Gastroesophageal sphincter (tissue), 4 donors: Measurements from ENCODE around the gene TEDC1. TPM values are rescaled to one million over a fixed set of nuclear protein-coding genes. Genes with fewer than 3 reads are reported as not detected.

Source experiments
- ATAC-seq: fragments of 150-250 bp; one replicate; pipeline ENCODE4 v1.9.1; 2016; ENCODE audit warnings: mild to moderate bottlenecking, moderate library complexity
- H3K27ac ChIP-seq, 4 donors: fragments of 200-600 bp; sonication (generic) in 3 of 4; 1 replicate in 3 of 4; 2 replicates in 1 of 4; pipeline ENCODE4 v1.5.1; 2016 to 2019
- H3K27me3 ChIP-seq: fragments of 200-600 bp; sonication (generic); one replicate; pipeline ENCODE4 v1.5.1; 2019
- H3K36me3 ChIP-seq, 2 donors: fragments of 200-600 bp; sonication (generic); one replicate each; pipeline ENCODE4 v1.5.1; 2019; ENCODE audit warnings: control low read depth in 1 of 2
- H3K4me1 ChIP-seq, 3 donors: fragments of 200-600 bp; sonication (generic); 1 replicate in 2 of 3; 2 replicates in 1 of 3; pipeline ENCODE4 v1.5.1; 2016 to 2019; ENCODE audit warnings: control low read depth in 2 of 3
- H3K4me3 ChIP-seq, 2 donors: fragments of 200-600 bp; sonication (generic); one replicate each; pipeline ENCODE4 v1.5.1; 2019; ENCODE audit warnings: mild to moderate bottlenecking in 1 of 2, moderate library complexity in 1 of 2
- H3K9me3 ChIP-seq, 3 donors: fragments of 200-600 bp; sonication (generic); one replicate each; pipeline ENCODE4 v1.5.1; 2017 to 2019; ENCODE audit warnings: control low read depth in 2 of 3
- EP300 ChIP-seq: sonication (generic); formaldehyde crosslinking; IDR thresholded peaks from one replicate; pipeline ENCODE4 v1.6.1; 2017; ENCODE audit warnings: antibody characterized with exemption, mild to moderate bottlenecking
- POLR2A ChIP-seq, 2 donors: fragments of 450-650 bp; IDR thresholded peaks; one replicate each; pipeline ENCODE4 v1.6.1; 2017; ENCODE audit warnings: antibody characterized with exemption in 2 of 2, mild to moderate bottlenecking in 2 of 2, moderate library complexity in 1 of 2
- POLR2AphosphoS5 ChIP-seq: sonication (generic); formaldehyde crosslinking; IDR thresholded peaks from one replicate; pipeline ENCODE4 v1.6.1; 2017; ENCODE audit warnings: antibody characterized with exemption
- WGBS, 2 donors: methylation state at CpG; one replicate each; pipeline ENCODE4 v1.1.5; 2018; ENCODE audit warnings: low coverage in 1 of 2; 5-methylcytosine and 5-hydroxymethylcytosine counted together
- total RNA-seq, 4 donors: library from RNA; depleted of rRNA; stranded (reverse); fragments of >200 nt; gene quantifications; one replicate each; pipeline ENCODE4 v1.1.0, GENCODE V29; 2016
- TF ChIP-seq, protein P1 (sequence below), 4 experiments: fragments of 200-600 bp in 2 of 4; fragments of 450-650 bp in 2 of 4; sonication (generic) in 1 of 4; IDR thresholded peaks; one replicate each; pipeline ENCODE4 v1.5.1; 2017 to 2019; ENCODE audit warnings: antibody characterized with exemption in 4 of 4, mild to moderate bottlenecking in 2 of 4, moderate library complexity in 2 of 4

TEDC1 gene
- total RNA-seq, 4 donors from 2014 or later, result 4.6 to 7.9 (median 5.4) TPM

GRCh38 chr14:105528586-105529318 lies 37.7 kb downstream of the TEDC1 start:
- H3K4me3 ChIP-seq, result peak overlapping the region; percentile 46 to 64
- TF ChIP-seq, protein P1, sequence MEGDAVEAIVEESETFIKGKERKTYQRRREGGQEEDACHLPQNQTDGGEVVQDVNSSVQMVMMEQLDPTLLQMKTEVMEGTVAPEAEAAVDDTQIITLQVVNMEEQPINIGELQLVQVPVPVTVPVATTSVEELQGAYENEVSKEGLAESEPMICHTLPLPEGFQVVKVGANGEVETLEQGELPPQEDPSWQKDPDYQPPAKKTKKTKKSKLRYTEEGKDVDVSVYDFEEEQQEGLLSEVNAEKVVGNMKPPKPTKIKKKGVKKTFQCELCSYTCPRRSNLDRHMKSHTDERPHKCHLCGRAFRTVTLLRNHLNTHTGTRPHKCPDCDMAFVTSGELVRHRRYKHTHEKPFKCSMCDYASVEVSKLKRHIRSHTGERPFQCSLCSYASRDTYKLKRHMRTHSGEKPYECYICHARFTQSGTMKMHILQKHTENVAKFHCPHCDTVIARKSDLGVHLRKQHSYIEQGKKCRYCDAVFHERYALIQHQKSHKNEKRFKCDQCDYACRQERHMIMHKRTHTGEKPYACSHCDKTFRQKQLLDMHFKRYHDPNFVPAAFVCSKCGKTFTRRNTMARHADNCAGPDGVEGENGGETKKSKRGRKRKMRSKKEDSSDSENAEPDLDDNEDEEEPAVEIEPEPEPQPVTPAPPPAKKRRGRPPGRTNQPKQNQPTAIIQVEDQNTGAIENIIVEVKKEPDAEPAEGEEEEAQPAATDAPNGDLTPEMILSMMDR (IDR thresholded peaks at IDR 0.05), result peak in 1 of 4 experiments; percentile 5
- TF ChIP-seq POLR2A (IDR thresholded peaks at IDR 0.05), result no peak
- peaks cover 0 to 48% (median 18%) of the 10 kb centered on the region in 3 donors for H3K4me1 ChIP-seq
- H3K36me3 ChIP-seq, result peaks cover 0 to 22% of the 10 kb centered on the region in 2 donors
- peak overlapping the region in 2 of 4 donors; percentile 74 to 77 for H3K27ac ChIP-seq
- H3K9me3 ChIP-seq, result no peaks in the 10 kb centered on the region
- no peaks in the 10 kb centered on the region for H3K27me3 ChIP-seq
- ATAC-seq, result peak; percentile 7
- no CpG with 5 or more reads among the region's 89 CpGs for WGBS, 2 donors

DNA sequence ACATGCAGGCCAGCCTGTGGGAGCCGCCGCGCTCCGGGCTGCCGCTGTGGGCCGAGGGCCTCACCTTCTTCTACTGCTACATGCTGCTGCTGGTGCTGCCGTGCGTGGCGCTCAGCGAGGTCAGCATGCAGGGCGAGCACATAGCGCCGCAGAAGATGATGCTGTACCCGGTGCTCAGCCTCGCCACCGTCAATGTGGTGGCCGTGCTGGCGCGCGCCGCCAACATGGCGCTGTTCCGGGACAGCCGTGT lies 38.2 kb downstream of the TEDC1 start:
- peak overlapping the region in 1 of 2 donors; percentile 64 for H3K4me3 ChIP-seq
- H3K4me1 ChIP-seq, result peaks cover 0 to 48% (median 18%) of the 10 kb centered on the region in 3 donors
- peaks cover 1% of the 10 kb centered on the region for H3K27me3 ChIP-seq
- H3K9me3 ChIP-seq, result no peaks in the 10 kb centered on the region
- peaks cover 0 to 22% of the 10 kb centered on the region in 2 donors for H3K36me3 ChIP-seq
- no peak overlapping the region for H3K27ac ChIP-seq
- TF ChIP-seq POLR2A (IDR thresholded peaks at IDR 0.05) (no peak), POLR2AphosphoS5 (no peak)
- WGBS, 2 donors, result 37% methylated on average over 9 of the region's 24 CpGs; no CpG with 5 or more reads in 1 of the 2 donors
- ATAC-seq, result no peak

DNA sequence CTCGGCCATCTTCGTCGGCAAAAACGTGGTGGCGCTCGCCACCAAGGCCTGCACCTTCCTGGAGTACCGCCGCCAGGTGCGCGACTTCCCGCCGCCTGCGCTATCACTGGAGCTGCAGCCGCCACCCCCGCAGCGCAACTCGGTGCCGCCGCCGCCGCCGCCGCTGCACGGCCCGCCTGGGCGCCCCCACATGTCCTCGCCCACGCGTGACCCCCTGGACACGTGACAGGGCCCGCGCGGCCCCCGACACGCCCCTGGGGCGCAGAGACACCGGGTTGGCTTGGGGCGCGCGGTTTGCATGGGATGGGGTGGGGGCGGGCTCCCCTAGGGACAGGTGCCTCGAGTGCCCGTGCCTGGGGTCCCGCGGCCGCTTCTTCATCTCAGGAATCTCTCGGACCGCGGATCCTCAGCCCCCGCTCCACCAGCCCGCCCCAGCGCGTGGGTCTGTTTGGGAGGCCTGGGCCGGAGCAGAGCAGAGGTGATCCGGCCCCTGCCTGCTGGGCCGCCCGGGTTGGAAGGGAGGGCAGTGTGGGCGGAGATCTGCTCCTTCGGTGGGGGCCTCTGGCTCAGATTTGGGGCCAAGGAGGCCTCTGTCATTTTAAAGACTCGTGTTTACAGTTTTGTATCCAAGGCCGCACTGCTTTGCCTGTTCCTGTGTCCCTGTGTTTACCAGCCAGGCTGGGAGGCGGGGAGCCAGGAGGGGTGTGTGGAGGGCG lies 38.7 kb downstream of the TEDC1 start:
- peaks cover 0 to 48% (median 18%) of the 10 kb centered on the region in 3 donors for H3K4me1 ChIP-seq
- H3K9me3 ChIP-seq, result no peaks in the 10 kb centered on the region
- no peak overlapping the region for H3K27ac ChIP-seq
- no peak for ATAC-seq
- H3K36me3 ChIP-seq, result peaks cover 0 to 22% of the 10 kb centered on the region in 2 donors
- H3K27me3 ChIP-seq, result peaks cover 6% of the 10 kb centered on the region
- peak overlapping the region in 1 of 2 donors; percentile 64 for H3K4me3 ChIP-seq
- TF ChIP-seq, protein P1 (IDR thresholded peaks at IDR 0.05), result no peak
- TF ChIP-seq POLR2A (IDR thresholded peaks at IDR 0.05), result no peak
- 57% methylated on average over 4 of the region's 63 CpGs; no CpG with 5 or more reads in 1 of the 2 donors for WGBS, 2 donors

DNA sequence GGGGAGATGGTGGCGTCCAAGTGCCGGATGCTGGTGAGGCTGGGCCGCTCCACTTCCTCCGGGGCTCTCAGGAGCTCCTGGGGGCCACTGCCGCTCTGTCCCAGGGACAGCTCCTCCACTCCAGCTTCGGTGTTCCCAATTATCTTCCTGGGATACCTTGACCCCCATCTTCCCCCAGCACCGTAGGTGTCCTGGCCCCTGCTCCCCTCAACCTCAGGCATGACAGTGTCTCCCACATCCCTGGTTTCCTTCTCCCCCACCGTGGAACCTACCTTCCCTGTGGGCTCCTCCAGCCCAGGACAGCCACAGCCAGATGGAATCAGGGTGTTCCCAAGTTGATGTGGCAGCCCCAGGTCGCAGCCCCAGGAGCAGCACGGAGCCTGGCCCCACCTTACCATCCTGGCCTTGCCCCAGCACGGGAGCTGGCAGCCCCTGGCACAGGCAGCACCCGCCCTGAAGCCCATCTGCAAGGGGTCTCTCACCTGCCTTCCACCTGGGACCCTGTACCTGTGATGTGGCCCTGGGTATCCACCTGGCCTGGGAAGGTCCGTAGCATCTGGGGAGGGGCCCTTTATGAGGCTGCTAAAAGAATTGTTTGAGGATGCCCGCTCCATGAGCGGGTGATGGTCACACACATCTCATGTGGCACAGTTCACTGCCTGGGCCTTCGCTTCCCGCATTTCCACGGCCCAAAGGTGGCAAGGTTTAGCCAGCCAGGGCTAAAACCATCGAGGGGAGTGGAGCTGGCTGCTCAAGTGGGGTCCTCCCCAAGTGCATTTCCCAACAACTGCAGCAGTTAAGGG lies 39.4 kb downstream of the TEDC1 start:
- H3K4me1 ChIP-seq, result peaks cover 0 to 48% (median 18%) of the 10 kb centered on the region in 3 donors
- H3K27me3 ChIP-seq, result peaks cover 9% of the 10 kb centered on the region
- no peaks in the 10 kb centered on the region for H3K9me3 ChIP-seq
- H3K4me3 ChIP-seq, result no peak overlapping the region
- WGBS, 2 donors, result 76 to 80% methylated on average over 6 to 11 of the region's 19 CpGs
- no peak for ATAC-seq
- TF ChIP-seq, protein P1 (IDR thresholded peaks at IDR 0.05), result no peak
- TF ChIP-seq POLR2A (IDR thresholded peaks at IDR 0.05) (no peak), EP300 (no peak), POLR2AphosphoS5 (no peak)
- H3K36me3 ChIP-seq, result peaks cover 0 to 22% of the 10 kb centered on the region in 2 donors
- no peak overlapping the region for H3K27ac ChIP-seq
